Heart left ventricle (tissue), 16 donors: ENCODE measurements around the gene TEDC1. TPM values are rescaled to one million over a fixed set of nuclear protein-coding genes. Genes with fewer than 3 reads are reported as not detected.

Source experiments
- ATAC-seq, 4 donors: fragments of 200-7000 bp; cut with Tn5 transposase; one replicate each; pipeline ENCODE4 v1.9.1; 2020 to 2022; ENCODE audit warnings: moderate library complexity in 4 of 4, mild to moderate bottlenecking in 3 of 4, moderate number of reproducible peaks in 1 of 4
- DNase-seq, 5 donors: peaks; one replicate each; pipeline ENCODE4 v3.0.0-alpha.2; 2020
- H3K27ac ChIP-seq, 12 donors: fragments of 200-600 bp; sonication (generic) in 4 of 12; one replicate each; pipeline versions ENCODE4 v1.5.0 to v1.8.0; 2016 to 2022; ENCODE audit warnings: mild to moderate bottlenecking in 2 of 12
- H3K27me3 ChIP-seq, 9 donors: fragments of 200-600 bp; sonication (generic) in 2 of 9; one replicate each; pipeline versions ENCODE4 v1.5.1 to v1.8.0; 2016 to 2022; ENCODE audit warnings: mild to moderate bottlenecking in 3 of 9
- H3K36me3 ChIP-seq, 9 donors: fragments of 200-600 bp; sonication (generic) in 2 of 9; one replicate each; pipeline versions ENCODE4 v1.5.0 to v1.8.0; 2018 to 2022; ENCODE audit warnings: mild to moderate bottlenecking in 2 of 9
- H3K4me1 ChIP-seq, 12 donors: fragments of 200-600 bp; sonication (generic) in 4 of 12; one replicate each; pipeline versions ENCODE4 v1.5.0 to v1.8.0; 2016 to 2022; ENCODE audit warnings: mild to moderate bottlenecking in 3 of 12
- H3K4me3 ChIP-seq, 12 donors: fragments of 200-600 bp; sonication (generic) in 4 of 12; one replicate each; pipeline versions ENCODE4 v1.5.0 to v1.8.0; 2017 to 2022; ENCODE audit warnings: mild to moderate bottlenecking in 9 of 12, moderate library complexity in 4 of 12
- H3K9me3 ChIP-seq, 12 donors: fragments of 200-600 bp; sonication (generic) in 4 of 12; one replicate each; pipeline versions ENCODE4 v1.5.0 to v1.8.0; 2016 to 2022; ENCODE audit warnings: mild to moderate bottlenecking in 1 of 12
- POLR2A ChIP-seq, 2 donors: fragments of 450-650 bp; IDR thresholded peaks; one replicate each; pipeline ENCODE4 v1.6.1; 2017; ENCODE audit warnings: antibody characterized with exemption in 2 of 2, mild to moderate bottlenecking in 2 of 2, moderate library complexity in 2 of 2
- WGBS, 4 donors: extraction: QIAGEN DNeasy Blood & Tissue Kit in 2 of 4; methylation state at CpG; one replicate each; pipeline versions ENCODE4 v1.1.5 to v1.1.7; 2013 to 2018; 5-methylcytosine and 5-hydroxymethylcytosine counted together
- intact Hi-C, 10 donors: fragments of 100-400 bp; cut with DNase I; formaldehyde crosslinking; loops; one replicate each; pipeline versions ENCODE4 v1.11.1 to v1.14.2; 2022
- polyA plus RNA-seq, 2 donors: library from polyadenylated mRNA; stranded (reverse); fragments of 200-250 nt; gene quantifications; one replicate each; pipeline ENCODE4 v1.2.3, GENCODE V29; 2013
- total RNA-seq, 9 donors: library from RNA; depleted of rRNA in 2 of 9; stranded (reverse); fragments of >200 nt in 2 of 9; fragmentation: NEBNext Ultra II Directional in 3 of 9; extraction: Animal tissue kit (Norgen Biotek cat#: 25700) in 3 of 9; gene quantifications; one replicate each; pipeline versions ENCODE4 v1.1.0 to v1.2.4, GENCODE V29; 2016 to 2023
- TF ChIP-seq, protein P1 (sequence below), 12 donors: fragments of 200-600 bp; sonication (generic) in 4 of 12; IDR thresholded peaks; one replicate each; pipeline versions ENCODE4 v1.5.0 to v1.8.0; 2018 to 2022; ENCODE audit warnings: antibody characterized with exemption in 12 of 12, mild to moderate bottlenecking in 5 of 12
- donor health status: ischemic (EF 13 %, LVEDD 7.1; RV severe dilation, severe dysfunction).
- donor health status: healthy with polysubstance abuse.
- donor health status: DM: no; HTN: yes; CAD: no.
- donor health status: DM: no; HTN: no; CAD: no.
- donor health status: ischemic (EF 25% LVEDD 6.9; RV normal size, moderate dysfunction).
- donor health status: ischemic (EF 25% LVEDD 5.7; RV mildly dilated, moderate dysfunction).
- donor health status: healthy.
- donor health status: DM: yes; HTN: yes; CAD: no.
- donor health status: ischemic (EF 35%, LVEDD 5.7; RV mildly dilated, moderate dysfunction).
- donor health status: nonischemic (EF 11% LVEDD 7.7; RV severe dilation, severe dysfunction).
- donor health status: DM: yes; HTN: yes; CAD: no.
- donor health status: PGD.
- donor health status: ischemic (EF 29% LVEDD 5.4; RV normal size, mild dysfunction).
- donor health status: nonischemic (EF 23%, LVEDD 6.1; RV moderate dilation, normal function).

TEDC1 gene
- total and polyA plus RNA-seq, 11 donors, result 0.94 to 12.4 (median 3.7) TPM

DNA sequence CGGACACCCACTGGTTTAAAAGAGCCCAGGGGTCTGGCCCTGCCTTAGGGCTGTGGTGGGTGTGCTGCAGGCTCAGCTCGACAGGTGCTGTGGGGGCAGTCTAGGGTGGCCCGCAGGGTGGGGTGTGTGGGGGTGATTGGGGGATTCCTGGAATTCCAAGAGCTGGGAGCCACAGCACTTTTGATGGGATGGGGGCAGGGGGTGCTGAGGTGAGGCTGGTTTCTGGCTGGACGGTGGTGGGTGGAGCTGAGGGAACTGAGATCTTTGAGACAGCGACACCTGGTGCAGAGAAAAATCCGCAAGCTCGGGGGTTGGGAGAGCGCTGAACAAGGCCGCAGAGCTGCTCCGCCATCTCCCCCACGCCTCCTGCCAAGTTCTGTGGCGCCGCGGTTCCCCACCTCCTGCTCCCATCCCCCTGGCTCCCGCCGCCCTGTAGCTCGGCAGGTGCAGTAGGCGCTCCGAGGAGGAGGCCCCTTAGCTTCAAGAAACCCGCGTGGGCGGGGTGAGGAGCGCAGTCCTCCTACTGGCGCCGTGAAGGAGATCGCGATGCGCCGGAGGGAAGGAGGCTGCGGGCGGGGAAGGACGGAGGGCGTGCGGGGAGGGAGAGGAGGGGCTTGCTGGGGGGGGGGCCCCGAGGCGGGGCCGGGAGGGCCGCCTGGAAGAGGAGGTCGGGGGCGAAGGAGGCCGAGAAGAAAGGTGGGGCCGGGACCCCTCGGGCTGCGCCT lies 1.3 kb upstream of the TEDC1 start:
- intact Hi-C loops, result loop anchor here (1.0 to 10.0 kb wide), 13 partner anchors 15 to 187 kb away; partner anchors contain the start of genes CRIP2 (in 2 of the 10), BRF1 (in 1 of the 10), MTA1 (in 1 of the 10) and PACS2 (in 1 of the 10)
- Histone ChIP-seq H3K4me1 (peaks cover 13 to 73% (median 58%) of the 10 kb centered on the region in 12 donors), H3K4me3 (peak overlapping the region; percentile 40 to 85 (median 70)), H3K36me3 (peaks cover 0 to 9% (median 0%) of the 10 kb centered on the region in 9 donors), H3K27ac (peak overlapping the region; percentile 48 to 100 (median 96)), H3K27me3 (no peaks in the 10 kb centered on the region), H3K9me3 (no peaks in the 10 kb centered on the region)
- peak; percentile 3 to 31 (median 16) for ATAC-seq
- 1 to 4% (median 2%) methylated on average over 15 to 44 of the region's 44 CpGs for WGBS, 4 donors
- TF ChIP-seq, protein P1, sequence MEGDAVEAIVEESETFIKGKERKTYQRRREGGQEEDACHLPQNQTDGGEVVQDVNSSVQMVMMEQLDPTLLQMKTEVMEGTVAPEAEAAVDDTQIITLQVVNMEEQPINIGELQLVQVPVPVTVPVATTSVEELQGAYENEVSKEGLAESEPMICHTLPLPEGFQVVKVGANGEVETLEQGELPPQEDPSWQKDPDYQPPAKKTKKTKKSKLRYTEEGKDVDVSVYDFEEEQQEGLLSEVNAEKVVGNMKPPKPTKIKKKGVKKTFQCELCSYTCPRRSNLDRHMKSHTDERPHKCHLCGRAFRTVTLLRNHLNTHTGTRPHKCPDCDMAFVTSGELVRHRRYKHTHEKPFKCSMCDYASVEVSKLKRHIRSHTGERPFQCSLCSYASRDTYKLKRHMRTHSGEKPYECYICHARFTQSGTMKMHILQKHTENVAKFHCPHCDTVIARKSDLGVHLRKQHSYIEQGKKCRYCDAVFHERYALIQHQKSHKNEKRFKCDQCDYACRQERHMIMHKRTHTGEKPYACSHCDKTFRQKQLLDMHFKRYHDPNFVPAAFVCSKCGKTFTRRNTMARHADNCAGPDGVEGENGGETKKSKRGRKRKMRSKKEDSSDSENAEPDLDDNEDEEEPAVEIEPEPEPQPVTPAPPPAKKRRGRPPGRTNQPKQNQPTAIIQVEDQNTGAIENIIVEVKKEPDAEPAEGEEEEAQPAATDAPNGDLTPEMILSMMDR (IDR thresholded peaks at IDR 0.05), result peak; percentile 36 to 79 (median 58)
- TF ChIP-seq POLR2A (IDR thresholded peaks at IDR 0.05), result no peak
- DNase-seq, result peak; percentile 84 to 90 (median 89)

DNA sequence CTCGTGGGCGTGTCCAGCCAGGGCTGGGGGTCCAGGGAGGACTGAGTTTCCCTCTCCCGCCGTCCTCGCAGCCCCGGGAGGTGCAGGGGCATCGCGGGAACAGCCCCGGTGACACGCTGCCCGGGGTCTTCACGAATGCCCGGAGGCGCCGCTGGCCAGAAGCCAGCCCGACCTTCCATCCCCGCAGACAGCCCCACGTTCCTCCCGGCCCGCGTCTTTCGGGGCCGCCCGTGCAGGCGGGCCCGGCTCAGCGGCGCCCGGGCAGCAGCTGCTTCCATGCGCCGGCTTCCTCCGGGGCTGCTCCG lies 827 bp upstream of the TEDC1 start:
- H3K9me3 ChIP-seq, result no peaks in the 10 kb centered on the region
- H3K4me3 ChIP-seq, result peak overlapping the region; percentile 40 to 85 (median 70)
- H3K27me3 ChIP-seq, result no peaks in the 10 kb centered on the region
- peak in 1 of 5 donors; percentile 69 for DNase-seq
- H3K4me1 ChIP-seq, result peaks cover 13 to 70% (median 53%) of the 10 kb centered on the region in 12 donors
- peak overlapping the region; percentile 48 to 100 (median 96) for H3K27ac ChIP-seq
- no peak for ATAC-seq
- peaks cover 0 to 9% (median 0%) of the 10 kb centered on the region in 9 donors for H3K36me3 ChIP-seq
- intact Hi-C loops, result loop anchor here in 7 of 10 donors (1.0 to 5.0 kb wide), 9 partner anchors 37 to 188 kb away; partner anchors contain the start of genes BRF1 (in 1 of the 7), PACS2 (in 1 of the 7), TEX22 (in 1 of the 7) and TMEM121 (in 1 of the 7)
- 0 to 5% (median 1%) methylated on average over 4 to 33 of the region's 33 CpGs for WGBS, 4 donors
- no peak for TF ChIP-seq POLR2A (IDR thresholded peaks at IDR 0.05)
- TF ChIP-seq, protein P1 (IDR thresholded peaks at IDR 0.05), result no peak

DNA sequence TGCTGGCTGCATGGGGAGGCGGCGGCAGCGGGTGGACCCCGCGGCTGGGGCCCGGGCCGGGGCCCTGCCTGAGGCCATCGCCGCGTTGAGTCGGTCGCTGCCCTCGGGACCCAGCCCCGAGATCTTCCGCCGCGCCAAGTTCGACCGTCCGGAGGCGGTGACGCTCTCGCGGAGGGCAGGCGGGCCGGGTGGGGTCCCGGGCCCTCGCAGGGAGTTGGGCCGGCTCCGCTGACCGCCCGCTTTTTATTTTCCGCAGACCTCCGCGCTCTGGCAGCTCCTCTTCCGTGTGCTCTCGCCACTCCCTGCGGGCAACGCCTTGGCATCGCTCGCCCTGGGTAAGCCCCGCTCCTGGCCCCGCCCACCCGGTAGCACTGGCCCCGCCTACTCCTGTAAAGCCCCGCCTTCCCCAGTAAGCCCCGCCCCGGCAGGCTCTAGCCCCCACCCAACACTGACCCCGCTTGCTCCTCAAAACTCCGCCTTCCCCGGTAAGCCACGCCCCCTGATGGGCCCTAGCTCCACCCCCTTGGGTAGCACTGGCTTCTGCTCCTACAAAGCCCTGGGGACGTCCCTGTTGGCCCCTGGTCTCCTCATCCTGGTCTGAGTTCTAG lies 424 bp downstream of the TEDC1 start:
- WGBS, 4 donors, result 1 to 3% (median 2%) methylated on average over 40 to 53 of the region's 53 CpGs
- peaks cover 0 to 9% (median 0%) of the 10 kb centered on the region in 9 donors for H3K36me3 ChIP-seq
- no peaks in the 10 kb centered on the region for H3K27me3 ChIP-seq
- ATAC-seq, result peak in 2 of 4 donors; percentile 0 to 6
- H3K4me3 ChIP-seq, result peak overlapping the region; percentile 24 to 86 (median 72)
- intact Hi-C loops, result loop anchor here in 5 of 10 donors (2.0 to 5.0 kb wide), 6 partner anchors 36 to 189 kb away; partner anchors contain the start of genes BRF1 (in 1 of the 5), PACS2 (in 1 of the 5) and TMEM121 (in 1 of the 5)
- H3K9me3 ChIP-seq, result no peaks in the 10 kb centered on the region
- DNase-seq, result peak; percentile 64 to 89 (median 67)
- peaks cover 10 to 66% (median 43%) of the 10 kb centered on the region in 12 donors for H3K4me1 ChIP-seq
- peak overlapping the region; percentile 51 to 100 (median 90) for H3K27ac ChIP-seq
- TF ChIP-seq, protein P1 (IDR thresholded peaks at IDR 0.05), result no peak
- no peak for TF ChIP-seq POLR2A (IDR thresholded peaks at IDR 0.05)
